Ishikawa (cell line): ENCODE results near the gene MFN1.

Source experiments
- MAX ChIP-seq: IDR thresholded peaks from 2 replicates; pipeline ENCODE4 v1.6.1; 2012
- REST ChIP-seq: IDR thresholded peaks from 2 replicates; pipeline ENCODE4 v1.6.1; 2012; ENCODE audit warnings: low read depth, mild to moderate bottlenecking
- TAF1 ChIP-seq: IDR thresholded peaks from 2 replicates; pipeline ENCODE4 v1.6.1; 2012; ENCODE audit warnings: low read depth, mild to moderate bottlenecking
- TEAD4 ChIP-seq: IDR thresholded peaks from 2 replicates; pipeline ENCODE4 v1.6.1; 2012
- YY1 ChIP-seq: IDR thresholded peaks from 2 replicates; pipeline ENCODE4 v1.6.1; 2012; ENCODE audit warnings: low read depth

- TF ChIP-seq REST, result no peak
- no peak for TF ChIP-seq MAX
- TF ChIP-seq TAF1, result no peak
- no peak for TF ChIP-seq TEAD4
- TF ChIP-seq YY1, result no peak
Observed at GRCh38 chr3:179299999-179300613, 47.4 kb upstream of the MFN1 start.
